Measurements from ENCODE around the gene FBXL16.

The FBXL16 gene

DNA sequence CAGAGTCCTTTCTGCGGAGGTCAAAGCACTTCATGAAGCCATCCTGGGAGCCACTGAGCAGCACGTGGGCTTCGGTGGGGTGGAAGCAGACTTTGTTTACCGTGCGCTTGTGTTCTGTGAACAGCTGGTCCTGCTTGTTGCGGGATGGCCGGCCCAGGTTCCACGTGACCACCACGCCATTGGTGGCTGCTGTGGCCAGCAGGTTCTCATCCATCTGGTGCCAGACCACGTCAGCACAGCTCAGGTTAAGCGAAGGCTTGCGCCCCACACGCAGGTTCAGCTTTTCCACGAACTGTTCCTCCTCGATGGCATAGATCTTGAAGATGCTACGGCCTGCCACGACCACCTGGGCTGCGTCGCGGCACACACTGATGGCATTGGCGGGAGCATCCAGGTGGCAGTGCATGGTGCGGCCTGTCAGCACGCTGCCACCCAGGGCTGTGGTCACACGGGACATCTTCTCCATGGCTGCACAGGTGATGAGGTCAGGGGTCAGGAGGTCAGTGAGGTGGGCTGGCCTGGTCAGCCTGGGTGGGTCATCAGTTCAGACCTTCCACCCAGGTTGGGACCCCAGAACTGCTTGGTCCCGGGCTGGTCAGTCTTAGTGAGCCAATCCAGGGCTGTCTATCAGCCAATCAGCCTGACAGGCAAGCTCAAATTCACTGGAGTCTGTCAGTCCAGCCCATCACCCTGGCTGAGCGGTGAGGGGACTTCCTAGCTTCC is 16.3 kb downstream of the FBXL16 start:
- no peak for DNase-seq (ENCODE audit: low read depth)

DNA sequence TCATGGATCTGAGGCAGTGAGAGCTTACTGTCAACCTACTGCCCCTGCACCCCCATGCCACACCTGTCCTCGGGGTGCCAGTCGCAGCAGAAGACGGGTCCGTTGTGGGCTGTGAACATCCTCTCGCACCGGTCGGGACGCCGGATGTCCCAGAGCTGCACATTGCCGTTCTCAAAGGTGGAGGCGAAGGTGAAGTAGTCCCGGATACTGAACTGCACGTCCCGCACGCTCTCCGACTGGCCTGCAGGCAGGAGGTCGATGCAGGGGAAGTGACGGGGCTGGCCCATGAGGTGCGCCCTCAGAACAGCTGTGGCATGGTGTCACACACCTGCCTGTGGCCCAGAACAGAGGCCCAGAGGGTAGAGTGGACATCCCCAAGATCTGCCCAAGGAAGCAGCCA is 18.1 kb downstream of the FBXL16 start:
- no peak for DNase-seq (ENCODE audit: low read depth)

DNA sequence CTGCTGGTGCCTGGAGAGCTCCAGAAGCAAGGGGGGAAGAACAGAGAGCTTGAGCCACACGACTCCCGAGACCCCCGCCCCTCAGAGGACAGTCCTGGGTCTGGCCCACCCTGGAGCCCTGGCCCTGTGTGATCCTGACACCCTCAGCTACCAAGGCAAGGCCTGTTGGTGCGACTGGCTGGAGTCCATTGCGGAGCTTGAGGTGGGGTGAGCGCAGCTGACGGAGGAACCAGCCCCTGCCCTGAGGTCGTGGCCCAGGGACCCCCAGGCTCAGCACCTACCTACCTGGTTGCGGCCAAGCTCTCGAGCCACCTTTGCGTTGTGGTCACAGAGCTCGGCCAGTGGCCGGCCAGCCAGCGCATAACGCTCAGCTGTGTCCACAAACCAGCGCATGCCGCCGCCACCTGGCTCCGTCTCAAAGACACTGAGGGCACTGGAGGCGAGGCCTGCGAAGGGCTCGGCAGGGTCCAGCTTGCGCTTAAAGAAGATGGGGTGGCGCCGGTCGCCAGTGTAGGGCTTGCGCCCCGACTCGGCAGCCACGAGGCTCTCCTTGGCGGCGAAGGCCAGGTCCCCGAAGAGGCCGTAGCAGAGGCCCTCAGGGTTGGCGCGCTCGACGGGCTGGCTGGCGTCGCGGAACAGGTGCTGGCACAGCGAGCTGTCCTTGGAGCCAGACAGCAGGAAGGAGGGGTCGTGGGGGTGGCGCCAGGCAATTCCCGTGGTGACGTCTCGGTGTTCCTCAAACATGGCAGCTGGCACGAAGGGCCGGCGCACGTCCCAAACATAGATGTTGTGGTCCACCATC is 18.9 kb downstream of the FBXL16 start:
- DNase-seq (ENCODE audit: low read depth) = no peak

DNA sequence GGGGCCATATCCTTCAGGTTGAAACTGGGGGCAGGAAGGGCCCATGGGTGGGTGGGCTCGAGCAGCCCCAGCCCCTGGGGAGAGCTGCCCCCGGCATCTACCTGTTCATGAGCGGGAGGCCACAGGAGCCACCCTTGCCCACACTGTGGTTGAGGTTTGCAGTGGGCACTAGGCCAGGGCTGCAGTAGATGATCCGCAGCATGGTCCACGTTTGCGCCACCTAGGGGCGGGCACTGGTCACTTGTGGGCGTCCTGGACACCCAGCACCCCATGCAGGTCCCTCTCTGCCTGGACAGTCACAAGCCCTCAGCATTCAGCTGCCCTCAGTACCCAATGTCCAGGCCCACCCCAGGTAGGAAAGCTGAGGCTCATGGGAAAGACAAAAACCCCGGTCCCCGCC is 19.6 kb downstream of the FBXL16 start:
- DNase-seq (ENCODE audit: low read depth) = no peak

DNA sequence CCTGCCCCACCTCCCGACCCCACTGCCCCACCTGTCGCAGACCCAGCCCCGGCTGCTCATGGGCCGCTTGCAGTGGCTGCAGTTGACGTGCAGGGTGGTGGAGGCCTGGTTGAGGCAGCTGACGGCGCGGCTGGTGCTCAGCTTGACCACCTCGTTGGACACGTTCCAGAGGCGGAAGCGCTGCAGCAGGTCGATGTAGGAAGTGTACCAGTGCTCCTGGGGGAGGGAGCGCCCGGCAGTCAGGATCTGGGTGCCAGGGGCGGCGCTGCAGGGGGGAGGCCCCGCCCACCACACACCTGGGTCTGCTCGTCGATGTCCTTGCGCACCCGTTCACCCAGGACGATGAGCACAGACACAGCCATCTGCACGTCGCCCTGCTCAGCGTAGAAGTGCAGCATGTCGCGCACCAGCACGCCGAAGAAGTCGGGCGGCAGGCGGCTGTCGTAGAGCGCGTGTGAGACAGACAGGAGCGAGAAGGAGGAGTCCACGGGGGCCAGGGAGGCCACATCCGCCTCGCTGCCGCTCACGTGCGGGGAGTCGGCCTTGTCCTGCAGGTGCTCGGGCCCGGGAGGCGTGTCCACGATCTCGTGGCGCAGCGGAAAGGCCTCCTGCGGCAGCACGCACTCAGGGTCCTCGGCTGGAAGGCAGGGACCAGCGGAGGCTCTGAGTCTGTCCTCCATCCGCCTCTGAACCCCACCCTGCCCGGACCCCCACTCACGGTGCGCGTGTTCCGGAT is 20.5 kb downstream of the FBXL16 start:
- no peak for DNase-seq (ENCODE audit: low read depth)

DNA sequence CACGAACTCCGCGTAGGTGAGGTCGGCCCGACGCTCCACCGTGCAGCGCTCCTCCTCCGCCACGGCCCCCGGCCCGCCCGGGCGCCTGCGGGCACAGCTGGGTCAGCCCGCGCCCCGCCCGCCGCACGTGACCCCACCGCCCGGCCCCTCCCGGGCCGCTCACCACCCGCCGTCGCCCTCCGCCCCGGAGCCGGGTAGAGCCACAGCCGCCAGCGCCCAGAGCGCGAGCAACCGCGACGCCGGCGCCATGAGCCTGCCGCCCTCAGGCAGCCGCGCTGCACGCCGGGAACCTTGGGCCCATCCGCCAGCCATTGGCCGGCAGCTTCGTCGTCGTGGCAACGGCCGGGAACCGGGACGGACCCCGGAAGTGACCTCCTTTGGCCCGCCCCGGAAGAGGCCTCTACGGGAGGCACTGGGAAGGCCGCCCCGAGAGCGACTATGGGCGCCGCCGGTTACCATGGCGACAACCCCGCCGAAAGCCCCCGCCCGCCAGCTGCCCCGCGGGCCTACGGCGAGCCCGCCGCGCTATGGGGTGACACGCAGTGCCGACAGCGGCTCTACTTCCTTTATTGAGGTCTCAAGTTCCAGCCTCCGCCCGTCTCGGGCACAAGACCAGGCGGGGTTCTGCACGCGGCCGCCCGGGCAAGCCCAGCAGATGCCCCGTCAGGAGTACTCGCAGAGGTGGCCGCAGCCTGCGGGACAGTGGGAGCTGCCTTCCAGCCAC is 21.4 kb downstream of the FBXL16 start, which contains the start of gene JMJD8:
JMJD8 (minus strand) TSS at position 264 of the 724 bp plus-strand sequence; CDS start at position 249, 15 bp downstream.
- peak; percentile 95 for DNase-seq (ENCODE audit: low read depth)

DNA sequence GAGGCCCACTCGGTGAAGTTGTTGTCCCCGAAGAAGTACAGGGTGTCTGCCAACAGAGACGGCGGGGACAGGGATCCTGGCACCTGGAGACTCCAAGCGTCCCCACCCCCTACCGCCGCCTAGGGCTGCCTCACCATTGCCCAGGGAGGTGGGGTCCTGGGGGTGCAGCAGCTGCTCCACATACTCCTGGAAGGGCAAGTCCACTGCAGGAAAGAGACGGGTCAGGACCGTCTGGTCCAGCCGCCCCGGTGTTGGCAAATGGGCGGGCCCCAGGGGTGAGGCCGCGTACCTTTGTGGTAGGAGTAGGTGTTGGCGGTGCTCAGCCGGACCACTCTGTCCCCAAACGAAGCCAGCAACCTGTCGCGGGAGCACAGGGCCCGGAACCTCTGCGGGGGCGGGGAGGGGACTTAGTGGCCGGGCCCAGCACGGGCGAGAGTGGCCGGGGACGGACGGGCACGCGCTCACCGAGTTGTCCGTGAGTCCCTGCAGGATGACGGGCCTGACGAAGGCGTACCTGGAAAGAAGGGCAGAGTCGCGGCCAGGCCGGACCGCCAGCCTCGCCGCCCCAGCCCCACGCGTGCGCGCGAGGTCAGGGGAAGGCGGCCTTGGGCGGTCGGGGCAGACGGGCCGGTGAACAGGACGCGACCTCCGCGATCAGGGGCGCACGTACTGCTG is 22.1 kb downstream of the FBXL16 start:
- DNase-seq (ENCODE audit: low read depth) = no peak

DNA sequence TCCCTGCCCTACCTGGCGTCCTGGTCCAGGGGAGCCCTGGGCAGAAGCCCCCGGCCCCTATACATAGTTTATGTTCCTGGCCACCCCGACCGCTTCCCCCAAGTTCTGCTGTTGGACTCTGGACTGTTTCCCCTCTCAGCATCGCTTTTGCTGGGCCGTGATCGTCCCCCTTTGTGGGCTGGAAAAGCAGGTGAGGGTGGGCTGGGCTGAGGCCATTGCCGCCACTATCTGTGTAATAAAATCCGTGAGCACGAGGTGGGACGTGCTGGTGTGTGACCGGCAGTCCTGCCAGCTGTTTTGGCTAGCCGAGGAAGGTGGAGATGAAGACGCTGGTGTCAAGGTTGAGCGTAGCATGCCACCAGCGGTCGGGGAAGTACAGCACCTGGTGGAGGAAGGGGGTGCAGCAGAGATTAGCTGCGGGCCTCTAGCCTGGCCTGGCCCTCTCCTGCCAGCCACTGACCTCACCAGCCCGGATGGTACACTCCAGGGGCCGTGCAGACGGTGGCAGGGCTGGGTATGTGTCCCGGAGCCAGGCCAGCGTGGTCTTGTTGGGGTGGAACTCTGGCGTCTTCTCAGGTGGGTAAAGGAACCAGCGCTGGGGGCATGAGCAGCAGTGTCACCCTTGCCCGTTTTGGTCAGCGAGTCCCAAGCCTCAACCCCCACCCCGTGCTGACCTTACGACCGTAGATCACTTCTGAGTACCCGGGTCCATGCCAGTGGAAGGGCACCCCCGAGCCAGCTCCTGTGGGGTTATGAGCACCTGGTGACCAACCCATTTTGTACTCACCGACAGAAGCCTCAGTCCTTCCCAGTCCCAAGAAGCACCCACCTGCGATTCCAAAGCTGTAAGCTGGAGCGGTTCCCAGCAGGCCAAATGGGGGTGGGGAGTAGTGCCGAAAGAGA is 22.9 kb downstream of the FBXL16 start:
- no peak for DNase-seq (ENCODE audit: low read depth)

DNA sequence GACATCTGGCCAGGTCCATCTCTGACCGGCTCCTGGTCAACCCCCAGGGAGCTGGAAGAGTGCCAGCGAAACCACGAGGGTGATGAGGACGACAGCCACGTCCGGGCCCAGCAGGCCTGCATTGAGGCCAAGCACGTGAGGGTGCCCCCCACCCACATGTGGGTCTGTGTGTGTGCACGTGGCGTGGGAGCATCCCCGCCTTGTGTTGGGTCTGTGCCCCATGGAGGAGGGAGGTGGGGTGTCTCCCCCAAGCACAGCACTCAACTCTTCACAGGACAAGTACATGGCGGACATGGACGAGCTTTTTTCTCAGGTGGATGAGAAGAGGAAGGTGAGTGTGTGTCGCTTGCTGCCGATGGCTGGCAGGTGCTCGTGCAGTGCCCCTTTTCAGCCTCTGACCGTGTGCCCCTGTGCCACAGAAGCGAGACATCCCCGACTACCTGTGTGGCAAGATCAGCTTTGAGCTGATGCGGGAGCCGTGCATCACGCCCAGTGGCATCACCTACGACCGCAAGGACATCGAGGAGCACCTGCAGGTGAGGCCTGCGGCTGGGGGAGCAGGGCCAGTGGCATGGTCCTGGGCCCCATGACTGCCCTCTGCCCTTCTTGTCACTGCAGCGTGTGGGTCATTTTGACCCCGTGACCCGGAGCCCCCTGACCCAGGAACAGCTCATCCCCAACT is 23.7 kb downstream of the FBXL16 start:
- no peak for DNase-seq (ENCODE audit: low read depth)

DNA sequence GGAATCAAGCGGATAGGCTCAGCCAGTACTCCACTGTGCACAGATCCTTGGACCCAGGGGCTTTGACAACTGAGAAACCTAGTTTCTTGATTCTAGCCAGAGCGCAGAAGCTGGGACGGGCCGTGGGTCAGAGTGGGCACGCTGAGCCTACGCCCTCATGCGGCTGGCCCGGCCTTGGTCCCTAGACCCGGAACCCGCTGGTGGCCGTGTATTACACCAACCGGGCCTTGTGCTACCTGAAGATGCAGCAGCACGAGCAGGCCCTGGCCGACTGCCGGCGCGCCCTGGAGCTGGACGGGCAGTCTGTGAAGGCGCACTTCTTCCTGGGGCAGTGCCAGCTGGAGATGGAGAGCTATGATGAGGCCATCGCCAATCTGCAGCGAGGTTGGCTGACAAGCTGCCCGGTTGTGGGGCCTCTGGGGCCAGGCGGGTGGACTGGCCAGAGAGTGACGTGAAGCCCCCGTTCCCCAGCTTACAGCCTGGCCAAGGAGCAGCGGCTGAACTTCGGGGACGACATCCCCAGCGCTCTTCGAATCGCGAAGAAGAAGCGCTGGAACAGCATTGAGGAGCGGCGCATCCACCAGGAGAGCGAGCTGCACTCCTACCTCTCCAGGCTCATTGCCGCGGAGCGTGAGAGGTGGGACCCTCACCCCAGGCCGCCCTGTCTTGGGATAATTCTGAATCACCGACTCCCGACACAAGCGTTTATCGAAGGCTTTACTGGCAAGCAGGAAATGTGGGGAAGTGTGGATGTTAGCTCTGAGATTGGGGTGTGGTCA is 24.4 kb downstream of the FBXL16 start:
- DNase-seq (ENCODE audit: low read depth) = no peak

DNA sequence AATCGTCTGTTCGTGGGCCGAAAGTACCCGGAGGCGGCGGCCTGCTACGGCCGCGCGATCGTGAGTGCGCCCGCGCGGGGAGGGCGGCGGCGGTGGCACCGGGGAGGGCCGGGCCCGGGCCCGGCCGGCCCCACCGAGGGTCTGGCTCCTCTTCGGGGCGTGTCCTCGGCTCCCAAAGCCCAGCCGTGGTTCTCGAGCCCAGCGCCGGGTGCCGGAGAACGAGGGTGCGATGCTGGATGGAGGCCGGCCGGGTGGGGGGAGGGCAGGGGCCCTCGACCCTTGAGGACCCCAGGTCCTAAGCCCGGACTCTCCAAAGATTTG is 25.0 kb downstream of the FBXL16 start:
- DNase-seq (ENCODE audit: low read depth) = no peak

DNA sequence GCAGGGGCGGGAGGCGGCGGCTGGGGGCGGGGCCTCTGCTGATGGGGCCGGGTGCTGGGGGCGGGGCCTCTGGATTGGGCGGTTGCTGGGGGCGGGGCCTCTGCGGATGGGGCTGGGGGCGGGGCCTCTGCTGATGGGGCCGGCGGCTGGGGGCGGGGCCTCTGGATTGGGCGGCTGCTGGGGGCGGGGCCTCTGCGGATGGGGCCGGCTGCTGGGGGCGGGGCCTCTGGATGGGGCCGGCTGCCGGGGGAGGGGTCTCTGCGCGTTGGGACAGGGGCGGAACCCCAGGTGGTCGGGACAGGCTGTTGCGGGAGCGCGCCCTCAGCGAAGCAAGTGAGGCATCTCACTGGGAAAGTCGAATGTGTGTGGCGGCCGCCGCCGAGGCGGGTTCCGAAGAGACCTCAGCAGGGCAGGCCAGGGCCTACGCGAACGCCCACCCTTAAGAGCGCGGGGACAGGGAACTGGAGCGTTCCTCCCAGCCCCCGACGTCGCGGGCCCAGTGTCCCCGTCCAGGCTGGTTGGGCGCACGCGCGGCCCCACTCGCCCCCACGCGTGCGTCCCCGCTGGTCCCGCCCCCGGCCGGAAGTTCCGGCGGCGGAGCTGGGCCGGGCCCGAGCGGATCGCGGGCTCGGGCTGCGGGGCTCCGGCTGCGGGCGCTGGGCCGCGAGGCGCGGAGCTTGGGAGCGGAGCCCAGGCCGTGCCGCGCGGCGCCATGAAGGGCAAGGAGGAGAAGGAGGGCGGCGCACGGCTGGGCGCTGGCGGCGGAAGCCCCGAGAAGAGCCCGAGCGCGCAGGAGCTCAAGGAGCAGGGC is 25.6 kb downstream of the FBXL16 start, which contains the start of gene STUB1:
STUB1 (plus strand) TSS at position 597 of the 811 bp plus-strand sequence; CDS start at position 713, 116 bp downstream.
- peak; percentile 83 for DNase-seq (ENCODE audit: low read depth)

DNA sequence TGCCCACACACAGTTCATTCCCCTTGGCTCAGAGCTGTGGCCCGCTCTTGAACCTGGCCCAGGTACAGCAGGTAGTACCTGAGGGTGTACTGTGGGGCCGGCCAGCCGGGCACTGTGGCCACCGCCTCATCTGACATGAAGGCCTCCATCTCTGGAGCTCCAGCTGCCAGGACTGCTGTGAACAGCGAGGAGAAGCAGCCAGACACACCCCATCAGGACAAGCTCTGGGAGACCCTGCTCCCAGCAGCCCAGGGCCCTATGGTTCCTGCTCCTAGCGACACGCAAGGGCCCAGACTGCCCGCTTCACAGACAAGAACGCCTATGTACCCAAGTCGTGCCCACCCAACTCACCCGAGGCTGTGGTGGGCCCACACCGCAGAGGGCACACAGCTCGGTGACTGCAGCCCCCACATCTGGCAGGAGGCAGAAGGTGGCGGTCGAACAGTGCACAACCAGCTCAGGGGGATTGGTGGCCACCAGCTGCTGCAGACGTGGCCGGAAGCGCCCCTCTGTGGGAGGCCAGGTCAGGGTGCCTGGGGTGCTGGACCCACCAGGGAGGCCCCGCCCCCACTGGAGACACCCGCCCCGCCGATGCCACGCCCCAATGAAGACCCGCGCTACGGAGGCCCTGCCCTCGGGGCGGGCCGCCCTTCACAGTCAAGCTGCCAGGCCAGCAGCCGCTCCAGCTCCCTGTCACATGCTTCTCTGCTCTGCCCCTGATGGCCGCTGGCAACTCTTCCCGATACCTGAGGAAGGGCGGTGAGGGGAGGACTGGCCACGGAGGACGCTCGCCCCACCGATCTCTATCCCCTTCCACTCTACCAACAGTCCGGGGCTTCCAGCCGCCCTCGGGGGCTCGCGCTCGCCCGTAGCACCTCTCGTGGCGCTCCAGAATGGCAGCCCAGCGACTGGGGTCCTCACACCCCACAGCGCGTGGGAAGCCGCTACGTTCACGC is 26.5 kb downstream of the FBXL16 start:
- DNase-seq (ENCODE audit: low read depth) = no peak

DNA sequence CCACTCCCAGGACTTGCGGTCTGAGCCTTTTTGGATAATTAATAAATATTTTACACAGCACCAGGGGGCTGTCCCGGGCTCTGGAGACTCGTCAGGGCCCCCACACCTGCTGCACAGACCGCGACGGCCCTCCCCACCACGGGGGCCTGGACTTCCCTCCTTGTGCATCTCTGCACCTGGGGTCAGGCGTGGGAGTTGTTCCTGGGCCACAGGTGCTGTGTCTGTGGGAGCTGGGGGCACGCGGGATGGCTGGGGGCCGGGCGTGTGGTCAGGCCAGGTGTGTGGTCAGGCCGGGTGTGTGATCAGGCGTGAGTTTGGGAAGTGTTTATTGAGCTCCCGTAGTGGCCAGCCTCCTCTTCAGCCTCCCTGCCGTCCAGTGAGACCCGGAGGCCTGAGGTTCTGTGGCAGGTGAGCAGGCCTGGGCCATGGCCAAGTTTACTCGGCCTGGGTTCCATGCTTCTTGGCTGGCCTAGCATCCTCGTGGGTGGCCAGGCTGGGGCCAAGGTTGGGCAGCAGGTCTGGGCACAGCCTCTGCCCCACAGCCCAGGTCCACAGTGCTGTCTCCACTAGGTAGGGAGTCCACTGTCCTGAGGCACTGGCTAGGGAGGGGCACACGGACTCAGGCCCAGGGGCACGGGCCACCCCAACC is 27.3 kb downstream of the FBXL16 start:
- DNase-seq (ENCODE audit: low read depth) = no peak

DNA sequence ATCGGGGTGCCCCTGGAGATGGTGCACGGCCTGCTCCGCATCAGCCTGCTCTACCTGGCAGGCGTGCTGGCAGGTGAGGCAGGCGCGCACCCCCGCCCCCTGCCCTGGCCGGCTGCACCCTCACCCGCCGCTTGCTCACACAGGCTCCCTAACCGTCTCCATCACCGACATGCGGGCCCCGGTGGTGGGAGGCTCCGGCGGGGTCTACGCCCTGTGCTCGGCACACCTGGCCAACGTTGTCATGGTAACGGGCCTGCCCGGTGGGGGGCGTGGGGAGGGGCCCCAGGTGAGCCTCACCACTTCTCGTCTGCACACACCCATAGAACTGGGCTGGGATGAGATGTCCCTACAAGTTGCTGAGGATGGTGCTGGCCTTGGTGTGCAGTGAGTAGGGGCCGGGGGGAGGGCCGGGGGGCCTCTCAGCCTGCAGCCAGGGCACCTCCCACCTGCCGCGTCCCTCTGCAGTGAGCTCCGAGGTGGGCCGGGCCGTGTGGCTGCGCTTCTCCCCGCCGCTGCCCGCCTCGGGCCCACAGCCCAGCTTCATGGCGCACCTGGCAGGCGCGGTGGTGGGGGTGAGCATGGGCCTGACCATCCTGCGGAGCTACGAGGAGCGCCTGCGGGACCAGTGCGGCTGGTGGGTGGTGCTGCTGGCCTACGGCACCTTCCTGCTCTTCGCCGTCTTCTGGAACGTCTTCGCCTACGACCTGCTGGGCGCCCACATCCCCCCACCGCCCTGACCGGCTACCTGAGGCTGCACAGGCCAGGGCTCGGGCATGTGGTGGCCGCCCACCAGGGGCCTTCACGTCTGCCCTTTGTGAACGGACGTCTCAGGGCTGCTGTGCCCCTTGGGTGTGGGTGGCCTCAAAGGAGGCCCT is 28.0 kb downstream of the FBXL16 start:
- no peak for DNase-seq (ENCODE audit: low read depth)
